HCT116 (cell line): ENCODE measurements around the gene ATP6V0B. TPM values are rescaled to one million over a fixed set of nuclear protein-coding genes. Genes with fewer than 3 reads are reported as not detected.

ENCODE experiments used
- ATAC-seq: fragments of 200-7000 bp; cut with Tn5 transposase; 2 replicates; pipeline ENCODE4 v1.9.1; 2020; ENCODE audit warnings: mild to moderate bottlenecking, moderate library complexity
- BruUV-seq: library from RNA; stranded (reverse); fragments of 400-500 nt; replicated peaks from 2 replicates; lab custom pipeline; 2021; lab: Mats Ljungman, UMichigan
- CTCF ChIA-PET: fragments of 300-600 bp; sonication (Branson Sonifier 250); formaldehyde crosslinking; loops from one replicate; lab custom pipeline; 2021; ENCODE audit warnings: antibody characterized with exemption; lab: Charles Lee
- POLR2A ChIA-PET: fragments of 300-600, 350-600 bp; sonication (Branson Sonifier 250); formaldehyde crosslinking; loops from one replicate; lab custom pipeline; 2021; ENCODE audit warnings: antibody characterized with exemption; lab: Charles Lee
- RAD21 ChIA-PET, 2 experiments: fragments of 300-600 bp; sonication (Branson Sonifier 250); formaldehyde crosslinking; loops; one replicate each; lab custom pipeline; 2023; ENCODE audit warnings: low total read pairs in 2 of 2; ENCODE audit not compliant: uncharacterized antibody in 2 of 2, unreplicated experiment in 2 of 2, low non-redundant PET in 1 of 2; lab: Charles Lee
- DNase-seq: peaks from one replicate; pipeline ENCODE4 v3.0.0-alpha.2; 2010; ENCODE audit warnings: low read depth, low spot score
- H2AFZ ChIP-seq: fragments of 200-600 bp; shearing (Covaris generic), sonication (generic); 2 replicates; pipeline ENCODE4 v1.6.1; 2017; ENCODE audit warnings: low read depth, mixed run types, mixed read lengths, antibody characterized with exemption, low read length; ENCODE audit not compliant: poor library complexity, severe bottlenecking
- H3K27ac ChIP-seq: 2 replicates; pipeline ENCODE4 v1.5.1; 2012; ENCODE audit warnings: low read depth, low read length
- H3K27me3 ChIP-seq: fragments of 200-600 bp; sonication (generic); 2 replicates; pipeline ENCODE4 v1.6.1; 2016; ENCODE audit warnings: mixed run types, low read length, mixed read lengths; ENCODE audit not compliant: insufficient read depth
- H3K36me3 ChIP-seq, 2 experiments: fragments of 200-500 bp in 1 of 2; fragments of 200-600 bp in 1 of 2; sonication (Bioruptor generic) in 1 of 2; sonication (generic) in 1 of 2; 2 replicates each; pipeline versions ENCODE4 v1.5.1 to v1.6.1; 2014 to 2016; ENCODE audit warnings: low read length in 2 of 2, inconsistent platforms in 1 of 2, mixed read lengths in 1 of 2, mixed run types in 1 of 2; ENCODE audit not compliant: insufficient read depth in 2 of 2, control insufficient read depth in 1 of 2
- H3K4me1 ChIP-seq, 2 experiments: fragments of 200-600 bp in 1 of 2; sonication (generic) in 1 of 2; 2 replicates each; pipeline versions ENCODE4 v1.5.1 to v1.6.1; 2012 to 2017; ENCODE audit warnings: low read length in 2 of 2, inconsistent platforms in 1 of 2, mild to moderate bottlenecking in 1 of 2, mixed read lengths in 1 of 2, mixed run types in 1 of 2, moderate library complexity in 1 of 2; ENCODE audit not compliant: insufficient read depth in 2 of 2, control insufficient read depth in 1 of 2
- H3K4me2 ChIP-seq: fragments of 200-600 bp; sonication (generic); 2 replicates; pipeline ENCODE4 v1.6.1; 2017; ENCODE audit warnings: mixed run types, low read length, mixed read lengths
- H3K4me3 ChIP-seq, 2 experiments: fragments of 200-600 bp in 1 of 2; sonication (generic) in 1 of 2; replicated peaks in 1 of 2; 2 replicates each; pipeline ENCODE4 v1.5.1; 2011 to 2016; ENCODE audit warnings: low read length in 2 of 2, control low read depth in 1 of 2, low read depth in 1 of 2, mild to moderate bottlenecking in 1 of 2, mixed read lengths in 1 of 2, mixed run types in 1 of 2
- H3K79me2 ChIP-seq: fragments of 200-600 bp; sonication (generic); 2 replicates; pipeline ENCODE4 v1.6.1; 2017; ENCODE audit warnings: mild to moderate bottlenecking, mixed run types, low read length, moderate library complexity, mixed read lengths; ENCODE audit not compliant: insufficient read depth
- H3K9ac ChIP-seq: fragments of 200-600 bp; sonication (generic); 2 replicates; pipeline ENCODE4 v1.6.1; 2016; ENCODE audit warnings: low read length, mixed read lengths
- H3K9me2 ChIP-seq: fragments of 200-600 bp; sonication (generic), shearing (Covaris generic); 2 replicates; pipeline ENCODE4 v1.6.1; 2017; ENCODE audit warnings: mixed run types, mild to moderate bottlenecking, moderate library complexity; ENCODE audit not compliant: insufficient read depth
- H3K9me3 ChIP-seq, 2 experiments: fragments of 200-500 bp in 1 of 2; fragments of 200-600 bp in 1 of 2; sonication (Bioruptor generic) in 1 of 2; sonication (generic) in 1 of 2; 2 replicates each; pipeline ENCODE4 v1.6.1; 2014 to 2017; ENCODE audit warnings: low read length in 2 of 2, mixed read lengths in 2 of 2, inconsistent platforms in 1 of 2, low read depth in 1 of 2, mild to moderate bottlenecking in 1 of 2, mixed run types in 1 of 2, moderate library complexity in 1 of 2; ENCODE audit not compliant: control insufficient read depth in 1 of 2, insufficient read depth in 1 of 2
- H4K20me1 ChIP-seq: fragments of 200-600 bp; sonication (generic), shearing (Covaris generic); 2 replicates; pipeline ENCODE4 v1.6.1; 2017; ENCODE audit warnings: mixed run types, mild to moderate bottlenecking, moderate library complexity; ENCODE audit not compliant: insufficient read depth
- CEBPB ChIP-seq: IDR thresholded peaks from 2 replicates; pipeline ENCODE4 v1.6.1; 2012; ENCODE audit warnings: low read depth
- CTCF ChIP-seq, 3 experiments: fragments of 200-600 bp in 1 of 3; sonication (generic) in 1 of 3; IDR thresholded peaks in 2 of 3; conservative IDR thresholded peaks in 1 of 3; 2 replicates each; pipeline ENCODE4 v1.5.1; 2012 to 2017; ENCODE audit warnings: low read depth in 2 of 3, low read length in 2 of 3, antibody characterized with exemption in 1 of 3, borderline replicate concordance in 1 of 3, control low read depth in 1 of 3, mild to moderate bottlenecking in 1 of 3, mixed read lengths in 1 of 3, mixed run types in 1 of 3, moderate library complexity in 1 of 3; ENCODE audit not compliant: insufficient read depth in 1 of 3
- EGR1 ChIP-seq: IDR thresholded peaks from 2 replicates; pipeline ENCODE4 v1.6.1; 2012; ENCODE audit warnings: low read depth
- ELF1 ChIP-seq: IDR thresholded peaks from 2 replicates; pipeline ENCODE4 v1.6.1; 2012; ENCODE audit warnings: low read depth, borderline replicate concordance
- FOSL1 ChIP-seq: IDR thresholded peaks from 2 replicates; pipeline ENCODE4 v1.6.1; 2012; ENCODE audit warnings: low read depth
- JUND ChIP-seq: IDR thresholded peaks from 2 replicates; pipeline ENCODE4 v1.6.1; 2012
- MAX ChIP-seq: IDR thresholded peaks from 2 replicates; pipeline ENCODE4 v1.6.1; 2012
- POLR2A ChIP-seq: IDR thresholded peaks from 2 replicates; pipeline ENCODE4 v1.7.0; 2011; ENCODE audit warnings: borderline replicate concordance; ENCODE audit not compliant: insufficient read depth, insufficient read length; ENCODE audit errors: extremely low read depth
- POLR2AphosphoS5 ChIP-seq: IDR thresholded peaks from 2 replicates; pipeline ENCODE4 v1.6.1; 2011; ENCODE audit warnings: mild to moderate bottlenecking, low read depth, low read length, moderate library complexity
- REST ChIP-seq: IDR thresholded peaks from 2 replicates; pipeline ENCODE4 v1.6.1; 2012; ENCODE audit warnings: low read depth
- SIN3A ChIP-seq: IDR thresholded peaks from 2 replicates; pipeline ENCODE4 v1.6.1; 2012; ENCODE audit warnings: low read depth
- SP1 ChIP-seq: IDR thresholded peaks from 2 replicates; pipeline ENCODE4 v1.6.1; 2012; ENCODE audit warnings: low read depth
- SRF ChIP-seq: IDR thresholded peaks from 2 replicates; pipeline ENCODE4 v1.6.1; 2012; ENCODE audit warnings: low read depth
- TCF7L2 ChIP-seq: IDR thresholded peaks from 2 replicates; pipeline ENCODE4 v1.7.0; 2011; ENCODE audit warnings: borderline replicate concordance, inconsistent platforms; ENCODE audit not compliant: insufficient read depth, insufficient read length; ENCODE audit errors: extremely low read depth
- ZFX ChIP-seq: fragments of 450-650 bp; IDR thresholded peaks from 2 replicates; pipeline ENCODE4 v1.6.1; 2017
- ZNF274 ChIP-seq: fragments of 200-500 bp; sonication (Bioruptor generic); IDR thresholded peaks from 2 replicates; pipeline ENCODE4 v1.6.1; 2014; ENCODE audit warnings: mild to moderate bottlenecking, low read depth, low read length, inconsistent platforms
- intact Hi-C: fragments of 100-400 bp; cut with micrococcal nuclease; formaldehyde crosslinking; loops from 2 replicates; pipeline ENCODE4 v1.10.0; 2022
- total RNA-seq: library from RNA; stranded (reverse); gene quantifications from one replicate; pipeline ENCODE4 v1.2.1, GENCODE V29; 2021; ENCODE audit not compliant: unreplicated experiment

ATP6V0B gene
- total RNA-seq, 1 experiment from 2014 or later = 122 TPM

GRCh38 chr1:43947874-43948437, 26.8 kb upstream of the ATP6V0B start:
- intact Hi-C loops = no loop called here
- H3K4me1 ChIP-seq = peaks cover 10 to 23% of the 10 kb centered on the region in 2 experiments; a peak in 3 of 4 replicates
- ChIA-PET RAD21 (no interaction called here), CTCF (interaction anchor here (3.3 to 9.8 kb wide), 2 partner anchors 15 to 184 kb away, joined by 24 to 130 read pairs; partner anchors contain the start of gene ARTN), POLR2A (interaction anchor here (1.3 kb wide), 1 partner anchor 17 kb away, joined by 3 read pairs; no protein-coding TSS in a partner anchor)
- no peaks in the 10 kb centered on the region for H3K27me3 ChIP-seq
- H3K27ac ChIP-seq = peak overlapping the region; percentile 88; the same call in 1 of the 2 replicates
- peak overlapping the region; percentile 76 for H3K9ac ChIP-seq
- TF ChIP-seq FOSL1 (no peak), SP1 (no peak), POLR2AphosphoS5 (no peak), POLR2A (no peak), JUND (no peak), MAX (no peak), ELF1 (no peak), TCF7L2 (no peak), SIN3A (no peak), EGR1 (no peak), ZFX (no peak), CEBPB (no peak)
- no peaks in the 10 kb centered on the region for H3K9me2 ChIP-seq
- peaks cover 11% of the 10 kb centered on the region for H3K79me2 ChIP-seq
- 0 out of 4 replicates have a peak, but pooled peaks cover 0 to 3% of the 10 kb centered on the region in 2 experiments for H3K36me3 ChIP-seq
- no peak overlapping the region for H2AFZ ChIP-seq
- BruUV-seq = no TSS peak
- ATAC-seq (no peak), DNase-seq (no peak)
- no peaks in the 10 kb centered on the region for H4K20me1 ChIP-seq
- no peaks in the 10 kb centered on the region for H3K9me3 ChIP-seq
- H3K4me3 ChIP-seq = peak overlapping the region; percentile 77 to 97
- peak overlapping the region; percentile 96 for H3K4me2 ChIP-seq

GRCh38 chr1:43949678-43950077, 25.1 kb upstream of the ATP6V0B start:
- H3K4me2 ChIP-seq = no peak overlapping the region
- POLR2A ChIA-PET = no interaction called here
- H3K27me3 ChIP-seq = no peaks in the 10 kb centered on the region
- 0 out of 4 replicates have a peak, but pooled peaks cover 0 to 3% of the 10 kb centered on the region in 2 experiments for H3K36me3 ChIP-seq
- H2AFZ ChIP-seq = no peak overlapping the region
- no peaks in the 10 kb centered on the region for H3K9me2 ChIP-seq
- H3K4me1 ChIP-seq = peaks cover 10 to 23% of the 10 kb centered on the region in 2 experiments; a peak in 3 of 4 replicates
- no TSS peak for BruUV-seq
- no peak for ATAC-seq
- H3K9ac ChIP-seq = no peak overlapping the region
- H3K79me2 ChIP-seq = peaks cover 11% of the 10 kb centered on the region
- CTCF ChIA-PET = interaction anchor here (9.8 kb wide), 1 partner anchor 17 kb away, joined by 130 read pairs; the partner anchor contains the start of gene ARTN
- H4K20me1 ChIP-seq = no peaks in the 10 kb centered on the region
- RAD21 ChIA-PET = no interaction called here
- no peak overlapping the region for H3K4me3 ChIP-seq
- no peak overlapping the region for H3K27ac ChIP-seq
- intact Hi-C loops = no loop called here
- no peak for DNase-seq
- H3K9me3 ChIP-seq = no peaks in the 10 kb centered on the region
- TF ChIP-seq POLR2AphosphoS5 (no peak), ZNF274 (no peak), SP1 (no peak), ELF1 (no peak), REST (no peak), SRF (no peak), CTCF (IDR thresholded peaks at IDR 0.05 in 2 of 3, conservative IDR thresholded peaks at IDR 0.05 in 1 of 3; ENCODE audit: borderline replicate concordance in 1 of 3, insufficient read depth in 1 of 3, low read depth in 2 of 3, low read length in 2 of 3) (no peak)
